HG03045 (cell line): ENCODE data around the gene SEC61A2.
"Not testable (repeated sequence)": the region's sequence is repeated elsewhere in the genome, so short reads cannot be mapped to it uniquely, and the experiment has no call there.

ENCODE experiments used
- ATAC-seq: cut with Tn5 transposase; IDR thresholded peaks from one replicate; pipeline ENCODE4 v1.9.1; 2021; ENCODE audit warnings: mild to moderate bottlenecking, moderate library complexity; ENCODE audit not compliant: unreplicated experiment

SEC61A2 gene

GRCh38 chr10:12158111-12158510 is 28.6 kb downstream of the SEC61A2 start:
- no peak for ATAC-seq

GRCh38 chr10:12160664-12161063 is 31.2 kb downstream of the SEC61A2 start:
- ATAC-seq, result no peak

GRCh38 chr10:12162927-12163326 is 33.5 kb downstream of the SEC61A2 start:
- no peak for ATAC-seq

GRCh38 chr10:12164085-12164484 is 34.6 kb downstream of the SEC61A2 start:
- no peak for ATAC-seq

GRCh38 chr10:12165036-12165435 is 35.6 kb downstream of the SEC61A2 start:
- no peak for ATAC-seq

GRCh38 chr10:12165999-12166775 is 36.7 kb downstream of the SEC61A2 start:
- no peak for ATAC-seq

GRCh38 chr10:12171512-12171911 is 42.0 kb downstream of the SEC61A2 start:
- not testable (repeated sequence) for ATAC-seq

- ATAC-seq, result no peak
Measured at GRCh38 chr10:12177642-12178041, 48.2 kb downstream of the SEC61A2 start.

- ATAC-seq, result no peak
Measured at GRCh38 chr10:12179606-12180170, 50.2 kb downstream of the SEC61A2 start.

- no peak for ATAC-seq
Measured at GRCh38 chr10:12180221-12180974, 50.9 kb downstream of the SEC61A2 start.

- ATAC-seq, result no peak
Measured at GRCh38 chr10:12181065-12181775, 51.7 kb downstream of the SEC61A2 start.

- no peak for ATAC-seq
Measured at GRCh38 chr10:12184165-12184564, 54.7 kb downstream of the SEC61A2 start.

GRCh38 chr10:12186323-12186722 is 56.8 kb downstream of the SEC61A2 start:
- ATAC-seq, result no peak

- ATAC-seq, result no peak
Measured at GRCh38 chr10:12187321-12187905, 57.9 kb downstream of the SEC61A2 start.

- ATAC-seq, result no peak
Measured at GRCh38 chr10:12188656-12189055, 59.2 kb downstream of the SEC61A2 start.

- ATAC-seq, result no peak
Measured at GRCh38 chr10:12189426-12189825, 59.9 kb downstream of the SEC61A2 start.

- ATAC-seq, result no peak
Measured at GRCh38 chr10:12191715-12192114, 62.2 kb downstream of the SEC61A2 start.

- ATAC-seq, result no peak
Measured at GRCh38 chr10:12193193-12193592, 63.7 kb downstream of the SEC61A2 start.

- no peak for ATAC-seq
Measured at GRCh38 chr10:12194752-12195271, 65.3 kb downstream of the SEC61A2 start.

GRCh38 chr10:12195281-12195602 is 65.8 kb downstream of the SEC61A2 start:
- peak; percentile 11 for ATAC-seq
